ENCODE results near the gene TFDP3. TPM values are rescaled to one million over a fixed set of nuclear protein-coding genes. Genes with fewer than 3 reads are reported as not detected.

TFDP3 gene
- total and polyA plus RNA-seq, 2 donors (not counting 1 experiment from before 2014, with no cell fraction given): not detected

DNA sequence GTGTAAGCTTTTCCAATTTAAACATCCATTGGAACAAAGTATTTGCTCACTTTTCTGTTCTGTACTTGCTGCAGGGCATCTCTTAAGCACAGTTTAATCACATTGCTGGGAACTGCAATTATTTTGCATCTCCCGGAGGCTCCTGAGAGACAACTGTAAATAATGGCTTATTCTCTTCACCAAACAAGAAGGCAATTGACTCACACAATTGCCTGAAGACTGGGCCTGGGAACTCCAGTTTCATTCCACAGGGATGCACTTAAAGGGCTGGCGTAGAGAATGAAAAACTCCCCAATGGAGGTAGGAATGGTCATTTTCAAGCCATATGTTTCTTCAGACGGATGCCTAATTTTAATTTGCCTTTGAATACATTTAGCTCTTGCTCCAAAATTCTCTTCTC, 29.5 kb downstream of the TFDP3 start:
- no peaks in the 10 kb centered on the region for H3K4me1 ChIP-seq (ENCODE audit: control insufficient read depth, extremely low read depth, insufficient read depth, low read length)
- H3K9me3 ChIP-seq (ENCODE audit: control insufficient read depth, insufficient read depth, low read depth, low read length): no peaks in the 10 kb centered on the region
- H3K4me2 ChIP-seq (ENCODE audit: extremely low read depth, insufficient read depth, low read length): no peak overlapping the region
- TF ChIP-seq EZH2 (IDR thresholded peaks at IDR 0.05; ENCODE audit: low read length, missing control alignments): no peak
- TF ChIP-seq, protein P1, sequence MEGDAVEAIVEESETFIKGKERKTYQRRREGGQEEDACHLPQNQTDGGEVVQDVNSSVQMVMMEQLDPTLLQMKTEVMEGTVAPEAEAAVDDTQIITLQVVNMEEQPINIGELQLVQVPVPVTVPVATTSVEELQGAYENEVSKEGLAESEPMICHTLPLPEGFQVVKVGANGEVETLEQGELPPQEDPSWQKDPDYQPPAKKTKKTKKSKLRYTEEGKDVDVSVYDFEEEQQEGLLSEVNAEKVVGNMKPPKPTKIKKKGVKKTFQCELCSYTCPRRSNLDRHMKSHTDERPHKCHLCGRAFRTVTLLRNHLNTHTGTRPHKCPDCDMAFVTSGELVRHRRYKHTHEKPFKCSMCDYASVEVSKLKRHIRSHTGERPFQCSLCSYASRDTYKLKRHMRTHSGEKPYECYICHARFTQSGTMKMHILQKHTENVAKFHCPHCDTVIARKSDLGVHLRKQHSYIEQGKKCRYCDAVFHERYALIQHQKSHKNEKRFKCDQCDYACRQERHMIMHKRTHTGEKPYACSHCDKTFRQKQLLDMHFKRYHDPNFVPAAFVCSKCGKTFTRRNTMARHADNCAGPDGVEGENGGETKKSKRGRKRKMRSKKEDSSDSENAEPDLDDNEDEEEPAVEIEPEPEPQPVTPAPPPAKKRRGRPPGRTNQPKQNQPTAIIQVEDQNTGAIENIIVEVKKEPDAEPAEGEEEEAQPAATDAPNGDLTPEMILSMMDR (conservative IDR thresholded peaks at IDR 0.05 in 1 of 2, IDR thresholded peaks at IDR 0.05 in 1 of 2; ENCODE audit: low read depth in 1 of 2, low read length in 2 of 2): no peak
- H4K20me1 ChIP-seq (ENCODE audit: control insufficient read depth, extremely low read depth, insufficient read depth, low read length): no peaks in the 10 kb centered on the region
- H3K9ac ChIP-seq (ENCODE audit: insufficient read depth, low read length): no peak overlapping the region
- H3K79me2 ChIP-seq (ENCODE audit: control insufficient read depth, insufficient read depth, low read length): no peaks in the 10 kb centered on the region
- no peak overlapping the region for H3K4me3 ChIP-seq (replicated peaks in 1 of 4; ENCODE audit: control extremely low read depth in 1 of 4, insufficient read depth in 1 of 4, low read depth in 3 of 4, low read length in 4 of 4)
- DNase-seq (ENCODE audit: low read depth in 2 of 2): no peak
- no peaks in the 10 kb centered on the region for H3K36me3 ChIP-seq (ENCODE audit: control insufficient read depth, insufficient read depth, low read length)
- H3K27ac ChIP-seq (ENCODE audit: insufficient read depth, low read length): no peak overlapping the region
- no peaks in the 10 kb centered on the region for H3K27me3 ChIP-seq (ENCODE audit: control insufficient read depth, insufficient read depth, low read length)
- no peak overlapping the region for H2AFZ ChIP-seq (ENCODE audit: low read length)

DNA sequence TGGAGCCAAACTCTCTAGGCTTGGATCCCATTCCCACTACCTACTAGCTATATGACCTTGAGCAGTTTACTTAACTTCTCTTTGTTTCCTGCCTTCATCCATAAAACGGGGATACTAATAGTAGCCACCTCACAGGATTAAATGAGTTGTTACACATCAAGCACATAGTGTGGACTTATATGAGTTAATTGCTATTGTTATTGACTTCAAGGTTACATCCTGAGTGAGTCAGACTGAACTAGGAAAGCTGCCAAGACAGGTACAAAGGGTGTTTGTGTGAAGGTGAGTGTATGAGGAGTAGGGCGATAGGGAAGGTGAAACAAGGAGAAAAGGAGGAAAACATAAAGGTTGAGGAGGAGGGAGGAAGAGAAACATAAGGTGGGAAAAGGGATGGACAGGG, 32.2 kb downstream of the TFDP3 start:
- Histone ChIP-seq H3K36me3 (ENCODE audit: control insufficient read depth, insufficient read depth, low read length) (no peaks in the 10 kb centered on the region), H2AFZ (ENCODE audit: low read length) (no peak overlapping the region), H3K27me3 (ENCODE audit: control insufficient read depth, insufficient read depth, low read length) (no peaks in the 10 kb centered on the region), H3K4me1 (ENCODE audit: control insufficient read depth, extremely low read depth, insufficient read depth, low read length) (no peaks in the 10 kb centered on the region), H4K20me1 (ENCODE audit: control insufficient read depth, extremely low read depth, insufficient read depth, low read length) (no peaks in the 10 kb centered on the region), H3K4me3 (replicated peaks in 1 of 4; ENCODE audit: control extremely low read depth in 1 of 4, insufficient read depth in 1 of 4, low read depth in 3 of 4, low read length in 4 of 4) (no peak overlapping the region), H3K4me2 (ENCODE audit: extremely low read depth, insufficient read depth, low read length) (no peak overlapping the region), H3K9ac (ENCODE audit: insufficient read depth, low read length) (no peak overlapping the region), H3K27ac (ENCODE audit: insufficient read depth, low read length) (no peak overlapping the region), H3K79me2 (ENCODE audit: control insufficient read depth, insufficient read depth, low read length) (no peaks in the 10 kb centered on the region), H3K9me3 (ENCODE audit: control insufficient read depth, insufficient read depth, low read depth, low read length) (no peaks in the 10 kb centered on the region)
- TF ChIP-seq EZH2 (IDR thresholded peaks at IDR 0.05; ENCODE audit: low read length, missing control alignments): no peak
- TF ChIP-seq, protein P1 (conservative IDR thresholded peaks at IDR 0.05 in 1 of 2, IDR thresholded peaks at IDR 0.05 in 1 of 2; ENCODE audit: low read depth in 1 of 2, low read length in 2 of 2): no peak
- DNase-seq (ENCODE audit: low read depth in 2 of 2): no peak

DNA sequence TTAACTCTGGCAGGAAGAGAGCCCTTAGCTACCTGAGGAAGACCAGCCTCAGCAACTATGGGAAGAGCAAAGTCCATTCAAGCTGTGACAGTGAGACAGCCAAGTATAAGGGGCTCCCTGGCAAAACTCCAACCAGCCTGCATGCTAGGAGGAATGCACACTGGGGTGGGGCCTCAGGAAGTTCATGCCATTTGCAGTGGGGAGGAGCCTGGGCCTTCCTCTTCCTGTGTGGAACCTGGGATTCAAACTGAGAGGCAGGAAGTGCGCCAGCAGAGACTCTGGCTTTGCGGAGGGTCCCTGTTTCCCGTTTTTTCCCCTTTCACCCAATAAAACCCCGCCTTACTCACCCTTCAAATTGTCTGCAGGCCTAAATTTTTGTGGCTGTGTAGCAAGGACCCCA, 33.0 kb downstream of the TFDP3 start:
- no peak overlapping the region for H2AFZ ChIP-seq (ENCODE audit: low read length)
- no peaks in the 10 kb centered on the region for H3K4me1 ChIP-seq (ENCODE audit: control insufficient read depth, extremely low read depth, insufficient read depth, low read length)
- no peaks in the 10 kb centered on the region for H3K9me3 ChIP-seq (ENCODE audit: control insufficient read depth, insufficient read depth, low read depth, low read length)
- H3K27me3 ChIP-seq (ENCODE audit: control insufficient read depth, insufficient read depth, low read length): no peaks in the 10 kb centered on the region
- H3K79me2 ChIP-seq (ENCODE audit: control insufficient read depth, insufficient read depth, low read length): no peaks in the 10 kb centered on the region
- H3K4me3 ChIP-seq (replicated peaks in 1 of 4; ENCODE audit: control extremely low read depth in 1 of 4, insufficient read depth in 1 of 4, low read depth in 3 of 4, low read length in 4 of 4): no peak overlapping the region
- no peaks in the 10 kb centered on the region for H3K36me3 ChIP-seq (ENCODE audit: control insufficient read depth, insufficient read depth, low read length)
- H3K9ac ChIP-seq (ENCODE audit: insufficient read depth, low read length): no peak overlapping the region
- H4K20me1 ChIP-seq (ENCODE audit: control insufficient read depth, extremely low read depth, insufficient read depth, low read length): no peaks in the 10 kb centered on the region
- TF ChIP-seq, protein P1 (conservative IDR thresholded peaks at IDR 0.05 in 1 of 2, IDR thresholded peaks at IDR 0.05 in 1 of 2; ENCODE audit: low read depth in 1 of 2, low read length in 2 of 2): no peak
- TF ChIP-seq EZH2 (IDR thresholded peaks at IDR 0.05; ENCODE audit: low read length, missing control alignments): no peak
- DNase-seq (ENCODE audit: low read depth in 2 of 2): no peak
- no peak overlapping the region for H3K4me2 ChIP-seq (ENCODE audit: extremely low read depth, insufficient read depth, low read length)
- no peak overlapping the region for H3K27ac ChIP-seq (ENCODE audit: insufficient read depth, low read length)
